ENCODE results near the gene SETD5.

SETD5 gene

GRCh38 chr3:9398700-9399336 lies 1.4 kb downstream of the SETD5 start:
- peak overlapping the region; percentile 98 for H3K27ac ChIP-seq
- TF ChIP-seq CTCF (conservative IDR thresholded peaks at IDR 0.05) (no peak), ZFX (IDR thresholded peaks at IDR 0.05) (no peak)

- TF ChIP-seq CTCF (conservative IDR thresholded peaks at IDR 0.05) (no peak), ZFX (IDR thresholded peaks at IDR 0.05) (no peak)
- H3K27ac ChIP-seq: peak overlapping the region; percentile 45
These were observed 1.9 kb downstream of the SETD5 start for GRCh38 chr3:9399337-9399703.

GRCh38 chr3:9399746-9400145 lies 2.3 kb downstream of the SETD5 start:
- no peak for TF ChIP-seq ZFX (IDR thresholded peaks at IDR 0.05)
- TF ChIP-seq CTCF (conservative IDR thresholded peaks at IDR 0.05): no peak
- H3K27ac ChIP-seq: peak overlapping the region; percentile 45

- no peak for TF ChIP-seq CTCF (conservative IDR thresholded peaks at IDR 0.05)
- TF ChIP-seq ZFX (IDR thresholded peaks at IDR 0.05): no peak
- no peak overlapping the region for H3K27ac ChIP-seq
These were observed 3.2 kb downstream of the SETD5 start for GRCh38 chr3:9400616-9401015.

GRCh38 chr3:9401986-9402385 lies 4.6 kb downstream of the SETD5 start:
- TF ChIP-seq CTCF (conservative IDR thresholded peaks at IDR 0.05): no peak
- TF ChIP-seq ZFX (IDR thresholded peaks at IDR 0.05): no peak
- H3K27ac ChIP-seq: no peak overlapping the region

GRCh38 chr3:9402410-9403228 lies 5.2 kb downstream of the SETD5 start:
- TF ChIP-seq ZFX (IDR thresholded peaks at IDR 0.05) (no peak), CTCF (conservative IDR thresholded peaks at IDR 0.05) (no peak)
- H3K27ac ChIP-seq: no peak overlapping the region; the same call in 1 of the 2 replicates

- no peak for TF ChIP-seq CTCF (conservative IDR thresholded peaks at IDR 0.05)
- TF ChIP-seq ZFX (IDR thresholded peaks at IDR 0.05): no peak
- no peak overlapping the region for H3K27ac ChIP-seq
These were observed 6.0 kb downstream of the SETD5 start for GRCh38 chr3:9403463-9403862.
